PFSK-1 (cell line): ENCODE data around the gene ZNF823.
A peak's percentile ranks its signal among the peaks of the same experiment; 100 is the strongest.

Source experiments
- FOXP2 ChIP-seq: optimal IDR thresholded peaks from 2 replicates; pipeline ENCODE3; 2011; ENCODE audit warnings: borderline replicate concordance, control low read depth, inconsistent platforms; ENCODE audit not compliant: insufficient read depth; ENCODE audit errors: extremely low read length, extremely low read depth
- POLR2AphosphoS5 ChIP-seq: IDR thresholded peaks from 2 replicates; pipeline ENCODE4 v1.6.1; 2012; ENCODE audit warnings: low read depth, mild to moderate bottlenecking, control low read depth, low read length, moderate library complexity
- SIN3A ChIP-seq: IDR thresholded peaks from 2 replicates; pipeline ENCODE4 v1.6.1; 2012; ENCODE audit warnings: mild to moderate bottlenecking, low read length, moderate library complexity, borderline replicate concordance; ENCODE audit not compliant: insufficient read depth
- TAF1 ChIP-seq: IDR thresholded peaks from 2 replicates; pipeline ENCODE4 v1.6.1; 2012; ENCODE audit warnings: low read length, control low read depth, borderline replicate concordance; ENCODE audit not compliant: insufficient read depth
- TF ChIP-seq, protein P1 (sequence below), 2 experiments: IDR thresholded peaks; 2 replicates each; pipeline versions ENCODE4 v1.6.1 to v1.8.0; 2011 to 2012; ENCODE audit warnings: low read depth in 2 of 2, low read length in 2 of 2, control low read depth in 1 of 2, inconsistent platforms in 1 of 2, mild to moderate bottlenecking in 1 of 2, moderate library complexity in 1 of 2; ENCODE audit not compliant: insufficient read depth in 1 of 2

ZNF823 gene

DNA sequence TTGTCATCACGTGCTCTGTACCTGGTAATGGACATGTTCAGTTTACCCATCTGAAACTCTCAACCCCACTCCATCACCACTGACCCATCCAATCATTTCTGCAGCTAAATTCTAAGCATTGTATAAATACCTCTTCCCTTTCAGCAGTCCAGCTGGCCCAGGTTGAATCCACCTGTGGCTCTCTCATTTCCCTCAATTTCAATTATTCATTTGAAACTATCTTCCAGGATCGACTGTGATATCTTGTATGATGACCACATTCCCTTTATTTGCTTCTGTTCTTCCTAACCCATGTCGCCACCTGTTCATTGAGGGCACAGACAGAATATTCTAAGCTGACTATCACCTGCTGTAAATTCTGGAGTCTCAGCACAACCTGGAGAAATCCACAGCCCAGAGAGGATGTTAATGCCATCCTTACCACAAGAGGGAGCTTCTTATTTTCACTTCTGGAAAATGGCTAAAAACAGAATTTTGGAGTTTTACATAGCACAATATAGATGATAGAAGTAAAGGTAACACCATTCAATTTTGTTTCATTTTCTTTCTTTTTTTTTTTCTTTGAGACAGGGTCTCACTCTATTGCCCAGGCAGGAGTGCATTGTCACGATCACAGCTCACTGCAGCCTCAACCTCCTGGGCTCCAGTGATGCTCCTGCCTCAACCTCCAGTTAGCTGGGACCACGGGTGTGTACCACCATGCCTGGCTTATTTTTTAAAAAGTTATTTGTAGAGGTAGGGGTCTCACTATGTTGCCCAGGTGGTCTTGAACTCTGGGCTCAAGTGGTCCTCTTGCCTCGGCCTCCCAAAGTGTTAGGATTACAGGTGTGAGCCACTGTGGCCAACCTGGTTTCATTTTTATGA, 38.6 kb downstream of the ZNF823 start:
- no peak for TF ChIP-seq POLR2AphosphoS5
- no peak for TF ChIP-seq FOXP2
- TF ChIP-seq SIN3A = no peak
- no peak for TF ChIP-seq TAF1
- TF ChIP-seq, protein P1, sequence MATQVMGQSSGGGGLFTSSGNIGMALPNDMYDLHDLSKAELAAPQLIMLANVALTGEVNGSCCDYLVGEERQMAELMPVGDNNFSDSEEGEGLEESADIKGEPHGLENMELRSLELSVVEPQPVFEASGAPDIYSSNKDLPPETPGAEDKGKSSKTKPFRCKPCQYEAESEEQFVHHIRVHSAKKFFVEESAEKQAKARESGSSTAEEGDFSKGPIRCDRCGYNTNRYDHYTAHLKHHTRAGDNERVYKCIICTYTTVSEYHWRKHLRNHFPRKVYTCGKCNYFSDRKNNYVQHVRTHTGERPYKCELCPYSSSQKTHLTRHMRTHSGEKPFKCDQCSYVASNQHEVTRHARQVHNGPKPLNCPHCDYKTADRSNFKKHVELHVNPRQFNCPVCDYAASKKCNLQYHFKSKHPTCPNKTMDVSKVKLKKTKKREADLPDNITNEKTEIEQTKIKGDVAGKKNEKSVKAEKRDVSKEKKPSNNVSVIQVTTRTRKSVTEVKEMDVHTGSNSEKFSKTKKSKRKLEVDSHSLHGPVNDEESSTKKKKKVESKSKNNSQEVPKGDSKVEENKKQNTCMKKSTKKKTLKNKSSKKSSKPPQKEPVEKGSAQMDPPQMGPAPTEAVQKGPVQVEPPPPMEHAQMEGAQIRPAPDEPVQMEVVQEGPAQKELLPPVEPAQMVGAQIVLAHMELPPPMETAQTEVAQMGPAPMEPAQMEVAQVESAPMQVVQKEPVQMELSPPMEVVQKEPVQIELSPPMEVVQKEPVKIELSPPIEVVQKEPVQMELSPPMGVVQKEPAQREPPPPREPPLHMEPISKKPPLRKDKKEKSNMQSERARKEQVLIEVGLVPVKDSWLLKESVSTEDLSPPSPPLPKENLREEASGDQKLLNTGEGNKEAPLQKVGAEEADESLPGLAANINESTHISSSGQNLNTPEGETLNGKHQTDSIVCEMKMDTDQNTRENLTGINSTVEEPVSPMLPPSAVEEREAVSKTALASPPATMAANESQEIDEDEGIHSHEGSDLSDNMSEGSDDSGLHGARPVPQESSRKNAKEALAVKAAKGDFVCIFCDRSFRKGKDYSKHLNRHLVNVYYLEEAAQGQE (IDR thresholded peaks at IDR 0.05; ENCODE audit: insufficient read depth in 1 of 2, low read depth in 2 of 2, low read length in 2 of 2) = no peak

DNA sequence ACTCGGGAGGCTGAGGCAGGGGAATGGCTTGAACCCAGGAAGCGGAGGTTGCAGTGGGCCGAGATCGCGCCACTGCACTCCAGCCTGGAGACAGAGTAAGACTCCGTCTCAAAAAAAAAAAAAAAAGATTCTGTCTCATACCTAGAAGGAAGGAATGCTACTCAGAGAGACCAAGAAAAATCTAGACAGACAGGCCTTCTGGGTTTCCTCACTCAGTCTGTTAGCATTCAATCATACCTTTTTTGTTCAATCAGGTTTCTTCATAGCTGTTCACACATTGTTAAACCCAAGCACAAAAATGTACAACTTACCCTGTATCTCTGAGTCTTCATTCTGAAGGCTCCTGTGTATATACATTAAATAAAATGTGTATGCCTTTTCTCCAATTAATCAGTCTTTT, 40.5 kb downstream of the ZNF823 start:
- TF ChIP-seq SIN3A = no peak
- no peak for TF ChIP-seq FOXP2
- TF ChIP-seq, protein P1 (IDR thresholded peaks at IDR 0.05; ENCODE audit: insufficient read depth in 1 of 2, low read depth in 2 of 2, low read length in 2 of 2) = no peak
- no peak for TF ChIP-seq TAF1
- no peak for TF ChIP-seq POLR2AphosphoS5

DNA sequence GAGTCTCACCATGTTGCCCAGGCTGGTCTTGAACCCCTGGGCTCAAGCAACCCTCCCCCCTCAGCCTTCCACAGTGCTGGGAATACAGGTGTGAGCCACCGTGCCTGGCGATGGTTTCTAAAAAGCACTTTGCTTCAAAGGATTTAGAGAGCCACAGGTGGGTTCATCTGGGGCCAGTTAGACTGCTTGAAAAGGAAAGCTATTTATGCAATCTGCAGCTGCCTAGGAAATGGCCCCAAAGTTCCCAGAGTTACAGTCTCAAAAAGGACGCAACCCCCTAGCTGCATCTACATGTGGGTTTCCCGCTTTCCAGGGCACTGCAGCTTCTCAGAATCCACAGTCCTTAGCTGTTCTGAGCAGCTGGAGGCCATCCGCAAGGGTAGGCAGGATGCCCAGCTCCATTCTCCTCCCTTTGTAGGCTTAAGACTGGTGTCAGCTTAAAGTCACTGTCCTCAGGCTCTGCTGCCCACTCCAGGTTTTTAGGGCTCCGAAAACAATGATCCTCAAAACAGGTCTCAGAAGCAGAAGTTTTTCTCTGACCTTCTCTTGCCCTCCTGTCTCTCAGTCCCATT, 41.4 kb downstream of the ZNF823 start:
- TF ChIP-seq SIN3A = no peak
- TF ChIP-seq, protein P1 (IDR thresholded peaks at IDR 0.05; ENCODE audit: insufficient read depth in 1 of 2, low read depth in 2 of 2, low read length in 2 of 2) = no peak
- no peak for TF ChIP-seq POLR2AphosphoS5
- TF ChIP-seq TAF1 = no peak
- TF ChIP-seq FOXP2 = no peak

DNA sequence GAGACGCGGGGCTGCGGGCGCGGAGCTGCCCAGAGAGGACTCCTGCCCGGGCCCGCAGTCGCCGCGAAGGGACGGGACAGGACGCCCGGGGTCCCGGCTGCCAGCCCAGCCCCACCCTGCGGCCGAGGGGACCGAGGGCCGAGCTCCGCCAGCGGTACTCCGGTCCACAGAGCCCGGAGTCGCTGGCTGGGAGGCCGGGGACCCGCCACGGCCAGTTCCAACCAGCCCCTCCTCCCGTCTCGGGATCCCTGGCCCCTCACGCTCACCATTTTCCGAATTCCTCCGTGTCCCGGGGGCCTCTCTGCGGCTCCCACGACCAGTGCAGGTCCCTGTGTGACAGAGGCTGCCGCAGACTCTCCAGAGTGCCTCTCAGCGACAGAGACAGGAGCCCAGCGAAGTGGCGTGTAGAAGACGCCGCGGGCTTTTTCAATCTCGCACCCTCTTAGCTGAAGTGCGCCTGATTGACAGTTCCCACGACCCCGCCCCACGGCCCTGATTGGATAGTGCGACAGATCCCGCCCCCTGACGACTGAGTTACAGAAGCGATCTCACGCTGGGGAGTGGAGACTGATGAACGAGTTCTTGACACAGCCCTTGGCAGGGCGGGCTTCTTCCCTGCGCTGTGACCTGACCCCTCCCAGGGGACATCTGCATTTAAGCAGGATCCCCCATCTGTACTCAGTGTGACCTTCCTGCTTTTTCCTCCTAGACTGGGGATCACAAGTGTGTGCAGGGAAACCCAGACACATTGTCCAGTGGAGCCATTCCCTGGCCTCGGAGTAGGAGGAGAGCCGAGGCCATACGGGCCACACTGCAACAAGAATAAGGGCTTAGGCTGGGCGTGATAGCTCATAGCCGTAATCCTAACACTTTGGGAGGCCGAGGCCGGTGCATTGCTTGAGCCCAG, 44.0 kb downstream of the ZNF823 start:
- peak; percentile 96 for TF ChIP-seq POLR2AphosphoS5
- TF ChIP-seq TAF1 = peak; percentile 88
- TF ChIP-seq, protein P1 (IDR thresholded peaks at IDR 0.05; ENCODE audit: insufficient read depth in 1 of 2, low read depth in 2 of 2, low read length in 2 of 2) = no peak
- TF ChIP-seq SIN3A = peak; percentile 50; the same call in 1 of the 2 replicates
